Astrocyte (in vitro differentiated cells and primary cell): Measurements from ENCODE around the gene TMEM271. TPM values are rescaled to one million over a fixed set of nuclear protein-coding genes. Genes with fewer than 3 reads are reported as not detected.

Experiments
- DNase-seq: peaks from one replicate; pipeline ENCODE4 v3.0.0-alpha.2; 2010; ENCODE audit warnings: low read depth
- FAIRE-seq: peaks from 2 replicates; lab custom pipeline; 2011; peaks lifted over from hg19 to GRCh38; lab: Jason Lieb, UNC
- H2AFZ ChIP-seq: 2 replicates; pipeline ENCODE4 v1.6.0; 2012; ENCODE audit warnings: low read depth, low read length, inconsistent platforms
- H3K27ac ChIP-seq: 2 replicates; pipeline ENCODE4 v1.5.1; 2011; ENCODE audit warnings: low read depth, low read length, inconsistent platforms
- H3K27me3 ChIP-seq: 2 replicates; pipeline ENCODE4 v1.6.0; 2011; ENCODE audit warnings: low read length, inconsistent platforms; ENCODE audit not compliant: insufficient read depth
- H3K36me3 ChIP-seq: 2 replicates; pipeline ENCODE4 v1.5.1; 2011; ENCODE audit warnings: low read length, inconsistent platforms; ENCODE audit not compliant: insufficient read depth
- H3K4me1 ChIP-seq: 2 replicates; pipeline ENCODE4 v1.5.1; 2011; ENCODE audit warnings: low read length, inconsistent platforms; ENCODE audit not compliant: insufficient read depth
- H3K4me2 ChIP-seq: 2 replicates; pipeline ENCODE4 v1.6.0; 2012; ENCODE audit warnings: low read length, inconsistent platforms
- H3K4me3 ChIP-seq: 2 replicates; pipeline ENCODE4 v1.5.1; 2011; ENCODE audit warnings: low read depth, mild to moderate bottlenecking, low read length, inconsistent platforms; ENCODE audit not compliant: insufficient read depth
- H3K79me2 ChIP-seq: 2 replicates; pipeline ENCODE4 v1.6.0; 2012; ENCODE audit warnings: mild to moderate bottlenecking, low read length, inconsistent platforms; ENCODE audit not compliant: insufficient read depth
- H3K9ac ChIP-seq: 2 replicates; pipeline ENCODE4 v1.6.0; 2012; ENCODE audit warnings: mild to moderate bottlenecking, low read length, inconsistent platforms
- H3K9me3 ChIP-seq: 2 replicates; pipeline ENCODE4 v1.5.1; 2012; ENCODE audit warnings: low read depth, mild to moderate bottlenecking, low read length, inconsistent platforms; ENCODE audit not compliant: insufficient read depth
- H4K20me1 ChIP-seq: 2 replicates; pipeline ENCODE4 v1.6.0; 2012; ENCODE audit warnings: low read length, inconsistent platforms; ENCODE audit not compliant: insufficient read depth
- H3K27ac Mint-ChIP-seq: one replicate; pipeline ENCODE4 v1.8.0; 2021; ENCODE audit warnings: mild to moderate bottlenecking, mixed read lengths; ENCODE audit not compliant: unreplicated experiment
- H3K27me3 Mint-ChIP-seq: one replicate; pipeline ENCODE4 v1.8.0; 2021; ENCODE audit warnings: low read depth, mixed read lengths; ENCODE audit not compliant: unreplicated experiment
- H3K36me3 Mint-ChIP-seq: one replicate; pipeline ENCODE4 v1.8.0; 2021; ENCODE audit warnings: low read depth, mixed read lengths; ENCODE audit not compliant: unreplicated experiment
- H3K4me1 Mint-ChIP-seq: one replicate; pipeline ENCODE4 v1.8.0; 2021; ENCODE audit warnings: low read depth, mixed read lengths; ENCODE audit not compliant: unreplicated experiment
- H3K4me3 Mint-ChIP-seq: one replicate; pipeline ENCODE4 v1.8.0; 2021; ENCODE audit warnings: mild to moderate bottlenecking, moderate library complexity, mixed read lengths; ENCODE audit not compliant: unreplicated experiment
- H3K9me3 Mint-ChIP-seq: one replicate; pipeline ENCODE4 v1.8.0; 2021; ENCODE audit warnings: mild to moderate bottlenecking, mixed read lengths; ENCODE audit not compliant: unreplicated experiment
- EZH2 ChIP-seq: IDR thresholded peaks from 2 replicates; pipeline ENCODE4 v1.6.1; 2012; ENCODE audit warnings: mild to moderate bottlenecking, low read length, inconsistent platforms; ENCODE audit not compliant: insufficient read depth
- total RNA-seq: library from RNA; stranded (reverse); gene quantifications from 2 replicates; pipeline ENCODE4 v1.2.1, GENCODE V29; 2021
- TF ChIP-seq, protein P1 (sequence below): IDR thresholded peaks from 2 replicates; pipeline ENCODE4 v1.5.1; 2011; ENCODE audit warnings: low read depth, mild to moderate bottlenecking, inconsistent platforms, low read length, moderate library complexity; ENCODE audit not compliant: insufficient read depth

TMEM271 gene
- total RNA-seq, 1 donor from 2014 or later: 4.4 TPM

DNA sequence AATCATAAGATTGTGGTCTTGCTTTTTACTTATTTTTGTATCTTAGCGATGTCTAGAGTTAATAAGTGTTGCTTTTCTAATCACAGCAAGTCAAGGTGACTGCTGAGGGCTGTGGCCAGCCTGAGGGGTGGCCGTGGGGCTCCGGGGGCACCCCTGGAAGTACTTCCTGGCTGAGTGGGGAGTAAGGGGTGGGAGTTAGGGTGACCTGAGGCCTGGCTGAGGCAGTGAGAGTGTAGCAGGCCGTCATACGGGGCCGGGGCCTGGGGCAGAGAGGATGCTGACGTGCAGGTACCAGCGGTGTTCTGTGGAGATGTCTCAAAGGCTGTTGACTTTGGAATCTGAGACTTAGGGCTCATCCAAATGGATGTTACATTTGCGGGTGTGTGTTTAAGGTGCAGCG lies 47.8 kb downstream of the TMEM271 start:
- H3K36me3 Mint-ChIP-seq: peaks cover 36% of the 10 kb centered on the region
- Histone ChIP-seq H3K4me2 (no peak overlapping the region), H3K27me3 (no peaks in the 10 kb centered on the region), H3K4me3 (no peak overlapping the region), H3K9ac (no peak overlapping the region), H3K36me3 (peaks cover 2% of the 10 kb centered on the region), H3K27ac (no peak overlapping the region), H3K9me3 (no peaks in the 10 kb centered on the region), H3K79me2 (peaks cover 9% of the 10 kb centered on the region), H4K20me1 (peaks cover 7% of the 10 kb centered on the region), H3K4me1 (no peaks in the 10 kb centered on the region), H2AFZ (no peak overlapping the region)
- no peak for DNase-seq
- no peaks in the 10 kb centered on the region for H3K27me3 Mint-ChIP-seq
- TF ChIP-seq, protein P1, sequence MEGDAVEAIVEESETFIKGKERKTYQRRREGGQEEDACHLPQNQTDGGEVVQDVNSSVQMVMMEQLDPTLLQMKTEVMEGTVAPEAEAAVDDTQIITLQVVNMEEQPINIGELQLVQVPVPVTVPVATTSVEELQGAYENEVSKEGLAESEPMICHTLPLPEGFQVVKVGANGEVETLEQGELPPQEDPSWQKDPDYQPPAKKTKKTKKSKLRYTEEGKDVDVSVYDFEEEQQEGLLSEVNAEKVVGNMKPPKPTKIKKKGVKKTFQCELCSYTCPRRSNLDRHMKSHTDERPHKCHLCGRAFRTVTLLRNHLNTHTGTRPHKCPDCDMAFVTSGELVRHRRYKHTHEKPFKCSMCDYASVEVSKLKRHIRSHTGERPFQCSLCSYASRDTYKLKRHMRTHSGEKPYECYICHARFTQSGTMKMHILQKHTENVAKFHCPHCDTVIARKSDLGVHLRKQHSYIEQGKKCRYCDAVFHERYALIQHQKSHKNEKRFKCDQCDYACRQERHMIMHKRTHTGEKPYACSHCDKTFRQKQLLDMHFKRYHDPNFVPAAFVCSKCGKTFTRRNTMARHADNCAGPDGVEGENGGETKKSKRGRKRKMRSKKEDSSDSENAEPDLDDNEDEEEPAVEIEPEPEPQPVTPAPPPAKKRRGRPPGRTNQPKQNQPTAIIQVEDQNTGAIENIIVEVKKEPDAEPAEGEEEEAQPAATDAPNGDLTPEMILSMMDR: no peak
- TF ChIP-seq EZH2: no peak
- H3K27ac Mint-ChIP-seq: no peak overlapping the region
- FAIRE-seq: no peak
- no peaks in the 10 kb centered on the region for H3K9me3 Mint-ChIP-seq
- no peaks in the 10 kb centered on the region for H3K4me1 Mint-ChIP-seq
- no peak overlapping the region for H3K4me3 Mint-ChIP-seq

DNA sequence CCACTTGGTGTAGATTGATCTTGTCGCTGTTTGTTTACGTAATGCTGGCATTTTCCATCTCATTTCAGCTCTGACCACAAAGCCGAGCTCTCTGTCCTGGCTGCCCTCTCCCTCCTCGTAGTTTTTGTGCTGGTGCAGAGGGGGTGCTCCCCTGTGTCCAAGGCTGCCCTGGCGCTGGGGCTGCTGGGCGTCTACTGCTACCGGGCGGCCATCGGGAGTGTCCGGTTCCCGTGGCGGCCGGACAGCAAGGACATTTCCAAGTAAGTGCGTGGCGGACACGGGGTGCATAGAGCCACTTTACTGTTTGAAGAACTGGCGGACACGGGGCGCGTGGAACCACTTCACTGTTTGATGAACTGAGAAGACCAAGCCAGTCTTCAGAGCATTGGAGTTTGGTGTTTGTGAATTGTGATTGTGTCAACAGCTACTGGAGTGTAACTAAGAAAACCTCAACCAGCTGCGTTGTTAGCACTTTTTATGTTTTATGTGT lies 49.1 kb downstream of the TMEM271 start:
- Histone ChIP-seq H3K4me3 (no peak overlapping the region), H3K79me2 (peaks cover 9% of the 10 kb centered on the region), H3K27me3 (no peaks in the 10 kb centered on the region), H2AFZ (no peak overlapping the region), H3K36me3 (peaks cover 5% of the 10 kb centered on the region), H3K4me2 (no peak overlapping the region), H3K4me1 (no peaks in the 10 kb centered on the region), H3K27ac (no peak overlapping the region), H4K20me1 (peaks cover 7% of the 10 kb centered on the region), H3K9me3 (no peaks in the 10 kb centered on the region), H3K9ac (no peak overlapping the region)
- no peak overlapping the region for H3K4me3 Mint-ChIP-seq
- H3K27me3 Mint-ChIP-seq: no peaks in the 10 kb centered on the region
- DNase-seq (no peak), FAIRE-seq (no peak)
- H3K4me1 Mint-ChIP-seq: no peaks in the 10 kb centered on the region
- TF ChIP-seq, protein P1: no peak
- TF ChIP-seq EZH2: no peak
- no peaks in the 10 kb centered on the region for H3K9me3 Mint-ChIP-seq
- peaks cover 33% of the 10 kb centered on the region for H3K36me3 Mint-ChIP-seq
- no peak overlapping the region for H3K27ac Mint-ChIP-seq

- H3K9ac ChIP-seq: no peak overlapping the region
- no peak overlapping the region for H3K4me2 ChIP-seq
- H4K20me1 ChIP-seq: peaks cover 7% of the 10 kb centered on the region
- H3K9me3 ChIP-seq: no peaks in the 10 kb centered on the region
- Mint-ChIP-seq H3K27ac (no peak overlapping the region), H3K27me3 (no peaks in the 10 kb centered on the region), H3K4me3 (no peak overlapping the region), H3K36me3 (peaks cover 30% of the 10 kb centered on the region), H3K4me1 (no peaks in the 10 kb centered on the region), H3K9me3 (no peaks in the 10 kb centered on the region)
- no peaks in the 10 kb centered on the region for H3K27me3 ChIP-seq
- no peak overlapping the region for H3K4me3 ChIP-seq
- H3K27ac ChIP-seq: no peak overlapping the region
- FAIRE-seq (no peak), DNase-seq (no peak)
- peaks cover 9% of the 10 kb centered on the region for H3K79me2 ChIP-seq
- no peak overlapping the region for H2AFZ ChIP-seq
- no peak for TF ChIP-seq EZH2
- TF ChIP-seq, protein P1: no peak
- H3K36me3 ChIP-seq: peaks cover 5% of the 10 kb centered on the region
- no peaks in the 10 kb centered on the region for H3K4me1 ChIP-seq
Measured at GRCh38 chr4:526189-526909, 49.7 kb downstream of the TMEM271 start.
